ENCODE data around the gene SLC48A1.

DNA sequence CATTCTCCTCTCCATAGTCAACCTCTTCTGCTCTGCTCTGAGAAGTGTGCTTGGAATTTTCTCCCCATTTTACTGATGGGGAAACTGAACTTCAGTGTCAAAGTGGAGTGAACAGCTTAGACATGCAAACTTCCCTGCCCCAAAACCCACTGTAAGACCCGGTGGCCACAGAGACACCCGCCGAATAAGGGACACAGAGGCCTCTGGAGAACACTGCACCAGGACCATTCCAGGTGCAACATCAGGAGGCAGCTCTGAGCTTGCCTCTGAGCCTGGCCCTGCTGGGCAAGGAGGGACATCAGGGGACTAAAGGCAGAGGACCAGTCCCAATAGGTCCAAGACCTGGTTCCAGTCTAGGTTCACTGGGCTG is 45.0 kb downstream of the SLC48A1 start:
- no peak for TF ChIP-seq EZH2 (IDR thresholded peaks at IDR 0.05; ENCODE audit: low read length, missing control alignments)
- TF ChIP-seq, protein P1, sequence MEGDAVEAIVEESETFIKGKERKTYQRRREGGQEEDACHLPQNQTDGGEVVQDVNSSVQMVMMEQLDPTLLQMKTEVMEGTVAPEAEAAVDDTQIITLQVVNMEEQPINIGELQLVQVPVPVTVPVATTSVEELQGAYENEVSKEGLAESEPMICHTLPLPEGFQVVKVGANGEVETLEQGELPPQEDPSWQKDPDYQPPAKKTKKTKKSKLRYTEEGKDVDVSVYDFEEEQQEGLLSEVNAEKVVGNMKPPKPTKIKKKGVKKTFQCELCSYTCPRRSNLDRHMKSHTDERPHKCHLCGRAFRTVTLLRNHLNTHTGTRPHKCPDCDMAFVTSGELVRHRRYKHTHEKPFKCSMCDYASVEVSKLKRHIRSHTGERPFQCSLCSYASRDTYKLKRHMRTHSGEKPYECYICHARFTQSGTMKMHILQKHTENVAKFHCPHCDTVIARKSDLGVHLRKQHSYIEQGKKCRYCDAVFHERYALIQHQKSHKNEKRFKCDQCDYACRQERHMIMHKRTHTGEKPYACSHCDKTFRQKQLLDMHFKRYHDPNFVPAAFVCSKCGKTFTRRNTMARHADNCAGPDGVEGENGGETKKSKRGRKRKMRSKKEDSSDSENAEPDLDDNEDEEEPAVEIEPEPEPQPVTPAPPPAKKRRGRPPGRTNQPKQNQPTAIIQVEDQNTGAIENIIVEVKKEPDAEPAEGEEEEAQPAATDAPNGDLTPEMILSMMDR (conservative IDR thresholded peaks at IDR 0.05 in 1 of 2, IDR thresholded peaks at IDR 0.05 in 1 of 2; ENCODE audit: low read depth in 1 of 2, low read length in 2 of 2), result no peak
